Measurements from ENCODE around the gene ARL5C. TPM values are rescaled to one million over a fixed set of nuclear protein-coding genes. Genes with fewer than 3 reads are reported as not detected.

Gene ARL5C
- total RNA-seq: not detected

- intact Hi-C loops (cut with DNase I): loop anchor here (10.0 kb wide), 1 partner anchor 79 kb away; no protein-coding TSS in a partner anchor
- H3K36me3 ChIP-seq: no peaks in the 10 kb centered on the region
- DNase-seq: no peak
- H3K27me3 ChIP-seq: peaks cover 4% of the 10 kb centered on the region
- no peak within 1 kb of the TSS for H3K27ac ChIP-seq
- peaks cover 9 to 12% of the 10 kb centered on the region in 2 donors for H3K4me1 ChIP-seq
- no peaks in the 10 kb centered on the region for H3K9me3 ChIP-seq
- WGBS, 2 donors: 58% methylated on average over 17 of the region's 17 CpGs; no CpG with 5 or more reads in 1 of the 2 donors
- no peak for TF ChIP-seq POLR2A (IDR thresholded peaks at IDR 0.05)
- TF ChIP-seq, protein P1, sequence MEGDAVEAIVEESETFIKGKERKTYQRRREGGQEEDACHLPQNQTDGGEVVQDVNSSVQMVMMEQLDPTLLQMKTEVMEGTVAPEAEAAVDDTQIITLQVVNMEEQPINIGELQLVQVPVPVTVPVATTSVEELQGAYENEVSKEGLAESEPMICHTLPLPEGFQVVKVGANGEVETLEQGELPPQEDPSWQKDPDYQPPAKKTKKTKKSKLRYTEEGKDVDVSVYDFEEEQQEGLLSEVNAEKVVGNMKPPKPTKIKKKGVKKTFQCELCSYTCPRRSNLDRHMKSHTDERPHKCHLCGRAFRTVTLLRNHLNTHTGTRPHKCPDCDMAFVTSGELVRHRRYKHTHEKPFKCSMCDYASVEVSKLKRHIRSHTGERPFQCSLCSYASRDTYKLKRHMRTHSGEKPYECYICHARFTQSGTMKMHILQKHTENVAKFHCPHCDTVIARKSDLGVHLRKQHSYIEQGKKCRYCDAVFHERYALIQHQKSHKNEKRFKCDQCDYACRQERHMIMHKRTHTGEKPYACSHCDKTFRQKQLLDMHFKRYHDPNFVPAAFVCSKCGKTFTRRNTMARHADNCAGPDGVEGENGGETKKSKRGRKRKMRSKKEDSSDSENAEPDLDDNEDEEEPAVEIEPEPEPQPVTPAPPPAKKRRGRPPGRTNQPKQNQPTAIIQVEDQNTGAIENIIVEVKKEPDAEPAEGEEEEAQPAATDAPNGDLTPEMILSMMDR (IDR thresholded peaks at IDR 0.05): no peak
- H3K4me3 ChIP-seq (replicated peaks in 1 of 3): peak within 1 kb of the TSS in 1 of 3 donors; percentile 36
Measured at GRCh38 chr17:39165841-39166349, at the start of gene ARL5C. Gene ARL5C (minus strand): TSS chr17:39166161. CDS start chr17:39165760, 401 bp downstream.

DNA sequence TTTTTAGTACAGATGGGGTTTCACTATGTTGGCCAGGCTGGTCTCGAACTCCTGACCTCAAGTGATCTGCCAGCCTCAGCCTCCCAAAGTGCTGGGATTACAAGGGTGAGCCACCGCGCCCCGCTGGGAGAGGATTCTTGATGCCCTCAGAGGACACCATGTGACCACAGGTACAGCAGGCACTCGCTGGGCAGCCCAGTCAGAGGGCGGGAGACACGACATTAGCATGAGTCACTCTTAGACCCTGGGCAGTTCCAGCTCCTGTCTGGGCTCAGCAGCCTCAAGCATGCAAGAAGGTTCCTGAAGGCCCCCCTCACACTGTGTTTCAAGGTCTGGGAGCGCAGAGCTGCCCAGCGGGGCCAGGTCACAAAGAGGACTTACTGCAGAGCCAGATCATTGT lies 47.9 kb upstream of the ARL5C start:
- WGBS, 2 donors: 92 to 95% methylated on average over 6 of the region's 9 CpGs
- Histone ChIP-seq H3K4me1 (peaks cover 24 to 34% of the 10 kb centered on the region in 2 donors), H3K4me3 (replicated peaks in 1 of 3) (no peak overlapping the region), H3K9me3 (no peaks in the 10 kb centered on the region), H3K36me3 (no peaks in the 10 kb centered on the region), H3K27me3 (no peaks in the 10 kb centered on the region), H3K27ac (no peak overlapping the region)
- TF ChIP-seq POLR2A (IDR thresholded peaks at IDR 0.05): no peak
- TF ChIP-seq, protein P1 (IDR thresholded peaks at IDR 0.05): no peak
- intact Hi-C loops (cut with DNase I): no loop called here
- no peak for DNase-seq

- intact Hi-C loops (cut with DNase I): no loop called here
- Histone ChIP-seq H3K9me3 (no peaks in the 10 kb centered on the region), H3K27me3 (no peaks in the 10 kb centered on the region), H3K36me3 (no peaks in the 10 kb centered on the region), H3K27ac (peak overlapping the region in 1 of 3 donors; percentile 47), H3K4me3 (replicated peaks in 1 of 3) (no peak overlapping the region), H3K4me1 (peaks cover 29 to 43% of the 10 kb centered on the region in 2 donors)
- DNase-seq: peak; percentile 88 to 90
- WGBS, 2 donors: 33% methylated on average over 13 to 15 of the region's 16 CpGs
- no peak for TF ChIP-seq POLR2A (IDR thresholded peaks at IDR 0.05)
- TF ChIP-seq, protein P1 (IDR thresholded peaks at IDR 0.05): no peak
Measured at GRCh38 chr17:39212841-39213480, 47.0 kb upstream of the ARL5C start.

DNA sequence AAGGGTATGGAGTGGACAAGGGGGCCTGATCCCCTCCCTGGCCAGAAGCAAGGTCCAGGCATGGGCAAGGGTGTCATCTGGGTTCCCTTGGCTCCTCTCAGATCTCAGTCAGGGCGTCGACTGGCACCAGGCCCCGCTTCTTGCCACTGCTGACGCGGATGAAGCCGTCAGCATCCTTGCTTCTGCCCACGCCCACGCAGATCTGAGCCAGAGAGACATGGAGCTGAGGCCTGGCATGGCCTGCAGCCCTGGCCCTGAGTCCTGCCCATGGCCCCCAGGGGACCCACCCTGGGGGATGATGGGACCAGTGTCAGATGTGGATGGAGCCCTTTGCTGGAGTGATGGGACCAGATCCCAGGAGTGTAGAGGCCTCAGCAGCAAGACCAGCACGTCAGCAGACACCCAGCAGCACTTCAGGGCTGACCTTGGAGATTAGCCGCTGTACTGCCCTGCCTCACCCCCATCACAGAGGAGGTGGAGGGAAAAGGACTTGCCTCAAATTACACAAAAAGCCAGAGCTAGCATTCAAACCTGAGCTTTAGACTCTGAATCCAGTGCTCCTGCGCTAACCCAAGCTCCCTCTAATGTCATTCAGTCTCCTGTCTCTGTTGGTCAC lies 46.3 kb upstream of the ARL5C start:
- Histone ChIP-seq H3K27ac (peak overlapping the region in 1 of 3 donors; percentile 47), H3K27me3 (no peaks in the 10 kb centered on the region), H3K4me1 (peaks cover 29 to 49% of the 10 kb centered on the region in 2 donors), H3K9me3 (no peaks in the 10 kb centered on the region), H3K4me3 (replicated peaks in 1 of 3) (no peak overlapping the region), H3K36me3 (no peaks in the 10 kb centered on the region)
- no peak for TF ChIP-seq POLR2A (IDR thresholded peaks at IDR 0.05)
- TF ChIP-seq, protein P1 (IDR thresholded peaks at IDR 0.05): no peak
- intact Hi-C loops (cut with DNase I): no loop called here
- 80 to 90% methylated on average over 7 to 9 of the region's 11 CpGs for WGBS, 2 donors
- DNase-seq: no peak

DNA sequence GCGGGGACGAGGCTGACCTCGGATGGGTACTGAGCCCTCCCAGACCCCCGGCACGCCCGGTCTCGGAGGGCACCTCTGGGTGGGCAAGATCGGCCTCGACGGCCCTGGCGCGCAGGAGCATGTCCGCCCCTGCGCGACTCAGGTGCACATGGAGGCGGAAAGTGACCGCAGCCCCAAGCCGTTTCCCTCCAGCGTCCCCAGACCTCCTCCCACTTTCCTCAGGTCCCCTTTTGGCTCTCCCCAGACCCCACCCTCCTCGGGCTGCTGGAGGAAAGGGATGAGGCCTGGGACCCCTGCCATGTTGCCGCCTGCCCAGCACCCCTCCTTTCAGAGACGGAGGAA lies 44.1 kb upstream of the ARL5C start:
- no peak for TF ChIP-seq POLR2A (IDR thresholded peaks at IDR 0.05)
- TF ChIP-seq, protein P1 (IDR thresholded peaks at IDR 0.05): no peak
- Histone ChIP-seq H3K36me3 (peaks cover 2% of the 10 kb centered on the region in 2 donors), H3K27ac (peak overlapping the region in 2 of 3 donors; percentile 5 to 58), H3K4me3 (replicated peaks in 1 of 3) (peak overlapping the region in 1 of 3 donors; percentile 31), H3K27me3 (no peaks in the 10 kb centered on the region), H3K9me3 (no peaks in the 10 kb centered on the region), H3K4me1 (peaks cover 29 to 52% of the 10 kb centered on the region in 2 donors)
- intact Hi-C loops (cut with DNase I): no loop called here
- no peak for DNase-seq
- 33 to 35% methylated on average over 5 to 15 of the region's 22 CpGs for WGBS, 2 donors

All from thyroid gland (tissue), 4 donors.